PC-9 (cell line): Measurements from ENCODE around the gene KRT76. TPM values are rescaled to one million over a fixed set of nuclear protein-coding genes. Genes with fewer than 3 reads are reported as not detected.

ENCODE experiments used
- BruUV-seq: library from RNA; stranded (reverse); fragments of 400-500 nt; replicated peaks from 2 replicates; lab custom pipeline; 2021; lab: Mats Ljungman, UMichigan
- CTCF ChIA-PET: fragments of 300-600 bp; sonication (Branson Sonifier 250); formaldehyde crosslinking; loops from one replicate; lab custom pipeline; 2022; ENCODE audit warnings: antibody characterized with exemption; lab: Charles Lee
- POLR2A ChIA-PET: fragments of 300-600 bp; sonication (Branson Sonifier 250); formaldehyde crosslinking; loops from one replicate; lab custom pipeline; 2022; ENCODE audit warnings: antibody characterized with exemption; ENCODE audit not compliant: unreplicated experiment; lab: Charles Lee
- DNase-seq, 2 experiments: peaks; one replicate each; pipeline versions ENCODE4 v3.0.0 to v3.0.0-alpha.2; 2015 to 2022; ENCODE audit warnings: mixed read lengths in 1 of 2
- H2AFZ ChIP-seq: fragments of 200-600 bp; sonication (generic); 2 replicates; pipeline ENCODE4 v1.8.1; 2017; ENCODE audit warnings: antibody characterized with exemption
- H3F3A ChIP-seq: fragments of 200-600 bp; sonication (generic); 2 replicates; pipeline ENCODE4 v1.8.1; 2017; ENCODE audit warnings: antibody characterized with exemption, mild to moderate bottlenecking, low read depth; ENCODE audit not compliant: insufficient read depth
- H3K27ac ChIP-seq: fragments of 200-600 bp; sonication (generic); 2 replicates; pipeline ENCODE4 v1.6.1; 2016; ENCODE audit warnings: mixed run types
- H3K27me3 ChIP-seq: fragments of 200-600 bp; sonication (generic); 2 replicates; pipeline ENCODE4 v1.6.1; 2016; ENCODE audit warnings: low read depth, mixed run types; ENCODE audit not compliant: insufficient read depth
- H3K36me3 ChIP-seq: fragments of 200-600 bp; sonication (generic); 2 replicates; pipeline ENCODE4 v1.6.1; 2016; ENCODE audit warnings: low read depth, mixed run types
- H3K4me1 ChIP-seq: fragments of 200-600 bp; sonication (generic); replicated peaks from 2 replicates; pipeline ENCODE4 v1.6.1; 2016; ENCODE audit warnings: mixed run types; ENCODE audit not compliant: insufficient read depth
- H3K4me2 ChIP-seq: fragments of 200-600 bp; sonication (generic); 2 replicates; pipeline ENCODE4 v1.6.1; 2017; ENCODE audit warnings: mixed run types
- H3K4me3 ChIP-seq: fragments of 200-600 bp; sonication (generic); 2 replicates; pipeline ENCODE4 v1.6.1; 2016; ENCODE audit warnings: mixed run types
- H3K79me2 ChIP-seq: fragments of 200-600 bp; sonication (generic); 2 replicates; pipeline ENCODE4 v1.6.1; 2017; ENCODE audit warnings: low read depth, mixed run types
- H3K9me2 ChIP-seq: fragments of 200-600 bp; sonication (generic); 2 replicates; pipeline ENCODE4 v1.8.1; 2017; ENCODE audit warnings: mild to moderate bottlenecking; ENCODE audit not compliant: insufficient read depth
- H3K9me3 ChIP-seq: fragments of 200-600 bp; sonication (generic); 2 replicates; pipeline ENCODE4 v1.8.1; 2016; ENCODE audit warnings: low read depth; ENCODE audit not compliant: insufficient read depth
- H4K20me1 ChIP-seq: fragments of 200-600 bp; sonication (generic); 2 replicates; pipeline ENCODE4 v1.8.1; 2017; ENCODE audit not compliant: insufficient read depth
- EZH2 ChIP-seq: fragments of 200-600 bp; sonication (generic); IDR thresholded peaks from 2 replicates; pipeline ENCODE4 v1.8.0; 2017; ENCODE audit warnings: antibody characterized with exemption, low read depth
- intact Hi-C: fragments of 100-400 bp; cut with micrococcal nuclease; formaldehyde crosslinking; loops from one replicate; pipeline ENCODE4 v1.10.0; 2022; ENCODE audit not compliant: unreplicated experiment
- total RNA-seq: library from RNA; stranded (reverse); gene quantifications from 2 replicates; pipeline ENCODE4 v1.2.3, GENCODE V29; 2021
- TF ChIP-seq, protein P1 (sequence below): fragments of 200-600 bp; sonication (generic); conservative IDR thresholded peaks from 2 replicates; pipeline ENCODE4 v1.6.1; 2017; ENCODE audit warnings: mixed run types, antibody characterized with exemption, mild to moderate bottlenecking, moderate library complexity

Gene KRT76
- total RNA-seq, 1 experiment from 2014 or later, result not detected

GRCh38 chr12:52720365-52720886 is 56.7 kb downstream of the KRT76 start:
- no TSS peak for BruUV-seq
- no peak overlapping the region for H3K4me3 ChIP-seq
- no peaks in the 10 kb centered on the region for H3K79me2 ChIP-seq
- CTCF ChIA-PET, result no interaction called here
- no peak for DNase-seq
- no peak for TF ChIP-seq EZH2
- TF ChIP-seq, protein P1, sequence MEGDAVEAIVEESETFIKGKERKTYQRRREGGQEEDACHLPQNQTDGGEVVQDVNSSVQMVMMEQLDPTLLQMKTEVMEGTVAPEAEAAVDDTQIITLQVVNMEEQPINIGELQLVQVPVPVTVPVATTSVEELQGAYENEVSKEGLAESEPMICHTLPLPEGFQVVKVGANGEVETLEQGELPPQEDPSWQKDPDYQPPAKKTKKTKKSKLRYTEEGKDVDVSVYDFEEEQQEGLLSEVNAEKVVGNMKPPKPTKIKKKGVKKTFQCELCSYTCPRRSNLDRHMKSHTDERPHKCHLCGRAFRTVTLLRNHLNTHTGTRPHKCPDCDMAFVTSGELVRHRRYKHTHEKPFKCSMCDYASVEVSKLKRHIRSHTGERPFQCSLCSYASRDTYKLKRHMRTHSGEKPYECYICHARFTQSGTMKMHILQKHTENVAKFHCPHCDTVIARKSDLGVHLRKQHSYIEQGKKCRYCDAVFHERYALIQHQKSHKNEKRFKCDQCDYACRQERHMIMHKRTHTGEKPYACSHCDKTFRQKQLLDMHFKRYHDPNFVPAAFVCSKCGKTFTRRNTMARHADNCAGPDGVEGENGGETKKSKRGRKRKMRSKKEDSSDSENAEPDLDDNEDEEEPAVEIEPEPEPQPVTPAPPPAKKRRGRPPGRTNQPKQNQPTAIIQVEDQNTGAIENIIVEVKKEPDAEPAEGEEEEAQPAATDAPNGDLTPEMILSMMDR, result no peak
- no peaks in the 10 kb centered on the region for H3K9me2 ChIP-seq
- H3K27ac ChIP-seq, result no peak overlapping the region
- no peak overlapping the region for H3K4me2 ChIP-seq
- POLR2A ChIA-PET, result interaction anchor here (0.5 kb wide), 1 partner anchor 48 kb away, joined by 3 read pairs; no protein-coding TSS in a partner anchor
- H3K4me1 ChIP-seq, result no peaks in the 10 kb centered on the region
- H3K9me3 ChIP-seq, result no peaks in the 10 kb centered on the region
- no peak overlapping the region for H2AFZ ChIP-seq
- no peaks in the 10 kb centered on the region for H3K36me3 ChIP-seq
- no peaks in the 10 kb centered on the region for H3F3A ChIP-seq
- no peaks in the 10 kb centered on the region for H4K20me1 ChIP-seq
- H3K27me3 ChIP-seq, result no peaks in the 10 kb centered on the region
- intact Hi-C loops, result no loop called here

Other genes with a start within 250 kb of the KRT76 start
- gene KRT71, start 224.2 kb downstream of the KRT76 start, total RNA-seq, result not detected in 2 replicates
- not detected in 2 replicates for gene KRT74, start 203.5 kb downstream of the KRT76 start, total RNA-seq
- not detected in 2 replicates for gene KRT72, start 175.9 kb downstream of the KRT76 start, total RNA-seq
- not detected in 2 replicates for gene KRT73, start 158.8 kb downstream of the KRT76 start, total RNA-seq
- gene KRT2, start 125.1 kb downstream of the KRT76 start, total RNA-seq, result not detected in 2 replicates
- gene KRT1, start 96.9 kb downstream of the KRT76 start, total RNA-seq, result not detected in 2 replicates
- not detected in 2 replicates for gene KRT77, start 73.8 kb downstream of the KRT76 start, total RNA-seq
- 0.24 and 0.73 TPM in 2 replicates for gene KRT3, start 18.8 kb upstream of the KRT76 start, total RNA-seq
- 3.0 and 5.3 TPM in 2 replicates for gene KRT4, start 36.8 kb upstream of the KRT76 start, total RNA-seq
- 0.28 TPM in 1 of 2 replicates, not detected in the other for gene KRT79, start 57.0 kb upstream of the KRT76 start, total RNA-seq
- gene KRT78, start 71.6 kb upstream of the KRT76 start, total RNA-seq, result 1.5 and 1.7 TPM in 2 replicates
- gene KRT8, start 127.7 kb upstream of the KRT76 start, total RNA-seq, result 2,689 and 2,962 TPM in 2 replicates
- gene KRT18, start 171.8 kb upstream of the KRT76 start, total RNA-seq, result 2,869 and 2,977 TPM in 2 replicates
- 531 and 615 TPM in 2 replicates for gene EIF4B, start 229.1 kb upstream of the KRT76 start, total RNA-seq